ENCODE measurements around the gene EPHA2.

The EPHA2 gene

DNA sequence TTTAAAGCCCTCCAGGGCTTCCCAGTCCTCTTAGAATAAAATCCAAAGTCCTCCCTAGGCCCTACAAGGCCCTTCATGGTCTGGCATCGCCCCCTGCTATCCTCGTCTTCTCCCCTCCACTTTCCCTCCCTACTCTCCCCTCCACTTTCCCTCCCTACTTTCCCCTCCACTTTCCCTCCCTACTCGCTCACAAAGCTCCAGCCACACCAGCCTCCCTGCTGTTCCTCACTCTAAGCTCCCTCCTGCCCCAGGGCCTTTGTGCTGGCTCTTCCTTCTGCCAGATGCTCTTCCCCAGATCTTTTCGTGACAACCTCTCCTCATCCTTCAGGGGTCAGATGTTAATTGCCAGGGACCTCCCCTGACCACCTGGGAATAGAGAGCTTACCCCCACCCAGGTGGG, 43.8 kb upstream of the EPHA2 start:
- Histone ChIP-seq H3K4me2 (ENCODE audit: low read depth, low read length, poor library complexity, severe bottlenecking) (no peak overlapping the region), H3K9me2 (replicated peaks; ENCODE audit: insufficient read depth, low read length) (no peaks in the 10 kb centered on the region), H3K79me2 (ENCODE audit: insufficient read depth, low read length) (no peaks in the 10 kb centered on the region), H3K9me3 (ENCODE audit: insufficient read depth, low read length) (no peaks in the 10 kb centered on the region), H3K27ac (ENCODE audit: low read depth, low read length) (no peak overlapping the region), H3K9ac (ENCODE audit: low read length) (no peak overlapping the region), H3K4me3 (ENCODE audit: insufficient read depth, low read length, poor library complexity, severe bottlenecking) (no peak overlapping the region), H3K27me3 (ENCODE audit: low read length) (no peaks in the 10 kb centered on the region), H3F3A (ENCODE audit: insufficient read depth) (no peaks in the 10 kb centered on the region), H3K36me3 (ENCODE audit: low read length) (no peaks in the 10 kb centered on the region), H4K20me1 (ENCODE audit: low read depth, low read length) (no peaks in the 10 kb centered on the region), H2AFZ (ENCODE audit: low read depth, low read length, severe bottlenecking) (no peak overlapping the region)
- TF ChIP-seq, protein P1, sequence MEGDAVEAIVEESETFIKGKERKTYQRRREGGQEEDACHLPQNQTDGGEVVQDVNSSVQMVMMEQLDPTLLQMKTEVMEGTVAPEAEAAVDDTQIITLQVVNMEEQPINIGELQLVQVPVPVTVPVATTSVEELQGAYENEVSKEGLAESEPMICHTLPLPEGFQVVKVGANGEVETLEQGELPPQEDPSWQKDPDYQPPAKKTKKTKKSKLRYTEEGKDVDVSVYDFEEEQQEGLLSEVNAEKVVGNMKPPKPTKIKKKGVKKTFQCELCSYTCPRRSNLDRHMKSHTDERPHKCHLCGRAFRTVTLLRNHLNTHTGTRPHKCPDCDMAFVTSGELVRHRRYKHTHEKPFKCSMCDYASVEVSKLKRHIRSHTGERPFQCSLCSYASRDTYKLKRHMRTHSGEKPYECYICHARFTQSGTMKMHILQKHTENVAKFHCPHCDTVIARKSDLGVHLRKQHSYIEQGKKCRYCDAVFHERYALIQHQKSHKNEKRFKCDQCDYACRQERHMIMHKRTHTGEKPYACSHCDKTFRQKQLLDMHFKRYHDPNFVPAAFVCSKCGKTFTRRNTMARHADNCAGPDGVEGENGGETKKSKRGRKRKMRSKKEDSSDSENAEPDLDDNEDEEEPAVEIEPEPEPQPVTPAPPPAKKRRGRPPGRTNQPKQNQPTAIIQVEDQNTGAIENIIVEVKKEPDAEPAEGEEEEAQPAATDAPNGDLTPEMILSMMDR (IDR thresholded peaks at IDR 0.05; ENCODE audit: insufficient read depth, low read length, poor library complexity, severe bottlenecking) = no peak
- TF ChIP-seq EZH2phosphoT487 (conservative IDR thresholded peaks at IDR 0.05; ENCODE audit: low read length) = no peak

DNA sequence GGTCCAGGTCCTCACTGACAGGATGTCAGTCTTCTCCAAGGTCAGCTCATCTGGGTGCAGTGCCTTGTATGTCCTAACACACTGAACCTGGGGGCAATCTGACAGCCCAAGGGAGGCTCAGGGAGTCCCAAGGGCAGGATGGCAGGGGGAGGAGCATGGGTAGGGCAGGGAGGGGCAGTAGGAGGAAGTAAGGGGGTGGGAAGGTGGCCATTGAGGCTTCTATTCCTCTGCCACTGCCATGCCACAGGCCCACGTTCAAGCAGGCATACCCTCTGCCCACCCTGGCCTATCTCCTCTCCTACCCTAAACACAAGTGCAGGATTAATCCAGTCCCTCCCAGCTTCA, 43.3 kb upstream of the EPHA2 start:
- Histone ChIP-seq H3K36me3 (ENCODE audit: low read length) (no peaks in the 10 kb centered on the region), H3K79me2 (ENCODE audit: insufficient read depth, low read length) (no peaks in the 10 kb centered on the region), H3K4me3 (ENCODE audit: insufficient read depth, low read length, poor library complexity, severe bottlenecking) (no peak overlapping the region), H2AFZ (ENCODE audit: low read depth, low read length, severe bottlenecking) (no peak overlapping the region), H3K9me3 (ENCODE audit: insufficient read depth, low read length) (no peaks in the 10 kb centered on the region), H4K20me1 (ENCODE audit: low read depth, low read length) (no peaks in the 10 kb centered on the region), H3K9me2 (replicated peaks; ENCODE audit: insufficient read depth, low read length) (no peaks in the 10 kb centered on the region), H3F3A (ENCODE audit: insufficient read depth) (no peaks in the 10 kb centered on the region), H3K27ac (ENCODE audit: low read depth, low read length) (no peak overlapping the region), H3K4me2 (ENCODE audit: low read depth, low read length, poor library complexity, severe bottlenecking) (no peak overlapping the region), H3K27me3 (ENCODE audit: low read length) (no peaks in the 10 kb centered on the region), H3K9ac (ENCODE audit: low read length) (no peak overlapping the region)
- TF ChIP-seq EZH2phosphoT487 (conservative IDR thresholded peaks at IDR 0.05; ENCODE audit: low read length) = no peak
- TF ChIP-seq, protein P1 (IDR thresholded peaks at IDR 0.05; ENCODE audit: insufficient read depth, low read length, poor library complexity, severe bottlenecking) = no peak

DNA sequence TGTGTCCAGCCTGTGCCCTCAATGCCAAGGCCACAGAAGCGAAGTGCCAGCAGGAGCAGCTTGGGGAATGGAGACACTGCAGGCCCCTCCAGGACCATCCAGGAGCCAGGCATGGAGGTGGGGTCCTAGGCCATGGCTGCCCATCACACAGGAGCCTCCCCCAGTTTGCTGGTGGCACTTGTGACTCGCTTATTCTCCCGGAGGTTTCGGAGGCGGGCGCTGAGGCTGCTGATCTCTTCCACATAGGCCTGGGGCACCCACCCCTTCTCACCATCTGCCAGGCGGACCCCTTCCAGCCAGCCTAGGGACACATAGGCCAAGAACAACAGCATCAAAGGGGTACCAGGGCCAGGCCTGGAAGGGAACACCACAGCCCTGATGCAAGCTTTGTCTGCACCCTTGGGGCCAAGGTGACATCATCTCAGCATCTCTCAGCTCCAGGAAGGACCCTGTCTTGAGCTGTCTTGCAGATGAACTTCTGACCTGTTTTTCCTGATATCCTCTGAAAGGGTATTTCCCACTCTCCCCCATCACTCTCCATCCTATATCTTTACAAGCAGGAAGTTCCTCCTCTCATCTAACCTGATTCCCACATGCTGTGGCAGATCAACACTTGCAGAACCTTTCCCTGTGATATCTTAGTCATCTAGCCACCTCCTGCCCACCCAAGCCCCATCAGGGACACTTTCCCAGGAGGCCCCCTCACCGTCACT, 42.7 kb upstream of the EPHA2 start:
- Histone ChIP-seq H3K9me3 (ENCODE audit: insufficient read depth, low read length) (no peaks in the 10 kb centered on the region), H3K9me2 (replicated peaks; ENCODE audit: insufficient read depth, low read length) (no peaks in the 10 kb centered on the region), H3K36me3 (ENCODE audit: low read length) (no peaks in the 10 kb centered on the region), H2AFZ (ENCODE audit: low read depth, low read length, severe bottlenecking) (no peak overlapping the region), H3K79me2 (ENCODE audit: insufficient read depth, low read length) (no peaks in the 10 kb centered on the region), H3K9ac (ENCODE audit: low read length) (no peak overlapping the region), H3K27me3 (ENCODE audit: low read length) (no peaks in the 10 kb centered on the region), H3F3A (ENCODE audit: insufficient read depth) (no peaks in the 10 kb centered on the region), H3K4me2 (ENCODE audit: low read depth, low read length, poor library complexity, severe bottlenecking) (no peak overlapping the region), H3K27ac (ENCODE audit: low read depth, low read length) (no peak overlapping the region), H4K20me1 (ENCODE audit: low read depth, low read length) (no peaks in the 10 kb centered on the region), H3K4me3 (ENCODE audit: insufficient read depth, low read length, poor library complexity, severe bottlenecking) (no peak overlapping the region)
- TF ChIP-seq, protein P1 (IDR thresholded peaks at IDR 0.05; ENCODE audit: insufficient read depth, low read length, poor library complexity, severe bottlenecking) = no peak
- no peak for TF ChIP-seq EZH2phosphoT487 (conservative IDR thresholded peaks at IDR 0.05; ENCODE audit: low read length)
